RKO (cell line): Measurements from ENCODE around the gene TMEM219.
"Not testable (repeated sequence)": the region's sequence is repeated elsewhere in the genome, so short reads cannot be mapped to it uniquely, and the experiment has no call there.

Experiments
- DNase-seq: peaks from one replicate; pipeline ENCODE4 v3.0.0-alpha.2; 2016; ENCODE audit warnings: low spot score

TMEM219 gene

DNA sequence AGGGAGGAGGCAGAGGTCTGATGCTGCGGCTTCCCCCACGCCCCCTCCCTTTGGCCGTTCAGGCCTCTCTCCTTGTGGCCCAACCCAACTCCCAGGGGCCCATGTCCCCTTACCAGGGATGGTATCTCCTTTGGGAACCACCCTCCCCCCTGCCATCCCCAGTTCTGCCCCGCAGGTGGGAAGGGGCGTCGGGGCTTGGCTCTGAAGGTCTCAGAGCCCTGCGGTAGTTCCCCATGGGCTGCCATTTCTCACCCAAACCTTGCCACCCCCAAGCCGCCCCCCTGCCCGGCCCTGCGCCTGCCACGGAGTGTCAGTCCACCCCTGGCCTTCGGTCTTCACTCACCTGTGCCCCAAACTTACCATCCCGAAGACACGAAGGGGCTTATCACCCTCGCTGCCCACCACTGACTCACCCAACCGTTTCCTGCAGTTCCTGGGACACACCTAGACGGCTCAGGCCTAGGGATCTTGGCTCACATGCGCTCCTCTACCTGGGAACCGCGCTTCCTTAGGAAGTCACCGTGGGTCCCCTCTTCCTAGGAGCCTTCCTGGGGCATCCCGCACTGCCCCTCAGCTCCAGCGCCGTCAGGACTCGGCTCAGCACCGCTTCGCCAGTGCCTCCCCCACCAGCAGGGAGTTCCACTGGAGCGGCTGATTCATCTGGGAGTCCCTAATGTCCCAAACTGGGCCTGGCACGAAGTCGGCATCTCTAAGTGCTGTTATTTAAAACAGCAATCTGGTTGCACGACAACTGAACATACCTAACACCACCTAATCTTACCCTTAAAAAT, 50.0 kb downstream of the TMEM219 start:
- no peak for DNase-seq

DNA sequence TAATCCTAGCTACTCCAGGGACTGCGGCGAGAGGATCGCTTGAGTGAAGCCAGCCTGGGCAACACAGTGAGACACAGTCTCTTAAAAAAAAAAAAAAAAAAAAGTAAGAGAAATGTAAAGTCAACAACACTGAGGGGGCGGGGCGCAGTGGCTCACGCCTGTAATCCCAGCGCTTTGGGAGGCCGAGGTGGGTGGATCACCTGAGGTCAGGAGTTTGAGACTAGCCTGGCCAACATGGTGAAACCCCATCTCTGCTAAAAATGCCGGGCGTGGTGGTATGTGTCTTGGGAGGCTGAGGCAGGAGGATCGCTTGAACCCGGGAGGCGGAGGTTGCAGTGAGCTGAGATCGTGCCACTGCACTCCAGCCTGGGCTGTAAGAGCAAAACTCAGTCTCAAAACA, 50.7 kb downstream of the TMEM219 start:
- DNase-seq, result not testable (repeated sequence)

DNA sequence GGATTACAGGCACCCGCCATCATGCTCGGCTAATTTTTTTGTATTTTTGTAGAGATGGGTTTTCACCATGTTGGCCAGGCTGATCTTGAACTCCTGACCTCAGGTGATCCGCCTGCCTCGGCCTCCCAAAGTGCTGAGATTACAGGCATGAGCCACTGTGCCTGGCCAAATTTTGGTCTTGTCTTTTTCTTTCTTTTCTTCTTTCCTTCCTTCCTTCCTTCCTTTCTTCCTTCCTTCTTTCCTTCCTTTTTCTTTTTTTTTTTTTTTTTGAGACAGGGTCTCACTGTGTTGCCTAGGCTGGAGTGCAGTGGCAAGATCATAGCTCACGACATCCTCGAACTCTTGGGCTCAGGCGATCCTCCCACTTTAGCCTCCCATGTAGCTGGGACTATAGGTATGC, 53.6 kb downstream of the TMEM219 start:
- not testable (repeated sequence) for DNase-seq

DNA sequence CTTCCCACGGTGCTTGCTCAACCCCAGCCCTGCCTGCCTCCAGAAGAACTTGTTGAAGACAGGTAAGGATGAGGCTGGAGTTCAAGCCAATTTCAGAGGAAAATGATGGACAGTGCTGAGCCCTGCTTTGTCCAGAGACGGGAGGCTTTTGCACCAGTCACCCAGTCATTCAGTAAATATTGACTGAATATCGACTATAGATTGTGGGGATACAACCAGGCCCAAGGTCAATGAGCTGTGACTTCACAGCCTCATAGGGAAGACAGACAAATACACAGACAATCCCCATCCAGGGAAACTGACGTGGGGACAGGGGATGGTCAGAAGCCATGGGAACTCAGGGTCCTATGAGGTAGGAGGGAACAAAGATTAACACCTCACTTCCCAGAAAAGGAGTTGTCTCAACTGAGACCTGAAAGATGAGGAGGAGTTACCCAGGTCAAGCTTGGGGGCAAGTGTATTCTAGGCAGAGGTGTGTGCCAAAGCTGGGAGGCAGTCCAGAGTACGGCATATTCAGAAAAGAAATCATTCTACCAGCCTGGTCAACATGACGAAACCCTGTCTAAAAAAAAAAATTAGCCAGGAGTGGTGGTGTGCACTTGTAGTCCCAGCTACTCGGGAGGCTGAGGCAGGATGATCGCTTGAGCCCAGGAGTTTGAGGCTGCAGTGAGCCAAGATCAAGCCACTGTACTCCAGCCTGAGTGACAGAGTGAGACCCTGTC, 54.8 kb downstream of the TMEM219 start:
- no peak for DNase-seq

DNA sequence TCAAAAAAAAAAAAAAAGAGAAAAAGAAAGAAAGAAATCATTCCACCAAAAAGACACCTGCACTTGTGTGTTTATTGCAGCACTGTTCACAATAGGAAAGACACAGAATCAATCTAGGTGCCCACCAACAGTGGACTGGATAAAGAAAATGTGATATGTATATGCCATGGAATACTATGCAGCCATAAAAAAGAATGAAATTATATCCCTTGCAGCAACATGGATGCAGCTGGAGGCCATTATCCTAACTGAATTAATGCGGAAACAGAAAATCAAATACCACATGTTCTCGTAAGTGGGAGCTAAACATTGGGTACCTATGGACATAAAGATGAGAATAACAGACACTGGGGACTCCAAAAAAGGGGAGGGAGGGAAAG, 55.4 kb downstream of the TMEM219 start:
- no peak for DNase-seq

DNA sequence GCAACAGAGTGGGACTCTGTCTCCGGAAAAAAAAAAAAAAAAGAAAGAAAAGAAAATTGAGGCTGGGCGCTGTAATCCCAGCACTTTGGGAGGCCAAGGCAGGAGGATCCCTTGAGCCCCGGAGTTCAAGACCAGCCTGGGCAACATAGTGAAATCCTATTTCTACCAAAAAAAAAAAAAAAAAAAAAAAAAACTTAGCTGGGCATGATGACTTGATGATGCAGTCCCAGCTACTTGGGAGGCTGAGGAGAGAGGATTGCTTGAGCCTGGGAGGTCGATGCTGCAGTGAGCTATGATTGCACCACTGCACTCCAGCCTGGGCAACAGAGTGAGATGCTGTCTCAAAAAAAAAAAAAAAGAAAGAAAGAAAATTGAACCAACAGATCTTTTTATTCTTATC, 56.1 kb downstream of the TMEM219 start:
- DNase-seq, result not testable (repeated sequence)

DNA sequence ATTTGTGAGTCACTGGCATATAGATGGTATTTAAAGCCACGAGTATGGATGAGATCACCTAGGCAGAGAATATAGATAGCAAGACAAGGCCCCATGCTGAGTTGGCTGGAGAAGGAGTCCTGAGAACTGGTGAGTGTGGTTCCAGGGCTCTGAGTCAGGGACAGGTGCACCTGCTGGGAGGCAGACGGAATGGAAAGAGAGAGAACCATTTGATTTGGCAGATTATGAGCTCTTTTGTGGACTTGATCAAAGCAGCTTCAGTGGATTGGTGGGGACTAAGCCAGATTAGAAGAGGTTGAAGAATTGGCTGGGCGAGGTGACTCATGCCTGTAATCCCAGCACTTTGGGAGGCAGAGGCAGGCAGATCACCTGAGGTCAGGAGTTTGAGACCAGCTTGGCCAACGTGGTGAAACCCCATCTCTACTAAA, 56.9 kb downstream of the TMEM219 start:
- peak; percentile 55 for DNase-seq
